Lower leg skin (tissue), 3 donors: ENCODE measurements around the gene MGLL.

Experiments used
- CTCF ChIP-seq, 3 donors: fragments of 450-650 bp; IDR thresholded peaks; one replicate each; pipeline ENCODE4 v1.5.1; 2016; ENCODE audit warnings: antibody characterized with exemption in 3 of 3, mild to moderate bottlenecking in 3 of 3, moderate library complexity in 2 of 3
- POLR2A ChIP-seq, 2 donors: fragments of 450-650 bp; IDR thresholded peaks; one replicate each; pipeline ENCODE4 v1.6.1; 2016 to 2017; ENCODE audit warnings: antibody characterized with exemption in 2 of 2, mild to moderate bottlenecking in 1 of 2, moderate library complexity in 1 of 2

- TF ChIP-seq POLR2A (IDR thresholded peaks at IDR 0.05) (no peak), CTCF (IDR thresholded peaks at IDR 0.05) (no peak)
Observed at GRCh38 chr3:127674101-127674721, 148.1 kb downstream of the MGLL start.
